Muscle layer of colon (tissue), 2 donors: ENCODE data around the gene NUP62CL.
"Not testable (repeated sequence)": the region's sequence is repeated elsewhere in the genome, so short reads cannot be mapped to it uniquely, and the experiment has no call there.

Source experiments
- H3K27ac ChIP-seq: one replicate; pipeline ENCODE4 v1.7.0; 2013; ENCODE audit warnings: low read depth, mild to moderate bottlenecking, low read length, moderate library complexity
- H3K27me3 ChIP-seq, 2 donors: one replicate each; pipeline ENCODE4 v1.7.0; 2013; ENCODE audit warnings: low read length in 2 of 2, mild to moderate bottlenecking in 2 of 2; ENCODE audit not compliant: insufficient read depth in 2 of 2, control insufficient read depth in 1 of 2
- H3K36me3 ChIP-seq: one replicate; pipeline ENCODE4 v1.7.0; 2013; ENCODE audit warnings: mild to moderate bottlenecking, low read length; ENCODE audit not compliant: insufficient read depth
- H3K4me1 ChIP-seq: one replicate; pipeline ENCODE4 v1.7.0; 2013; ENCODE audit warnings: mild to moderate bottlenecking, low read length; ENCODE audit not compliant: insufficient read depth
- H3K4me3 ChIP-seq, 2 donors: one replicate each; pipeline ENCODE4 v1.7.0; 2013; ENCODE audit warnings: low read length in 2 of 2, low read depth in 1 of 2, mild to moderate bottlenecking in 1 of 2, moderate library complexity in 1 of 2
- H3K9ac ChIP-seq: one replicate; pipeline ENCODE4 v1.7.0; 2013; ENCODE audit warnings: low read length
- H3K9me3 ChIP-seq: one replicate; pipeline ENCODE4 v1.7.0; 2013; ENCODE audit warnings: mild to moderate bottlenecking, low read length
- donor health status: abdominal sarcoma.
- donor health status: Adenocarcinoma of cecum.

Gene NUP62CL

DNA sequence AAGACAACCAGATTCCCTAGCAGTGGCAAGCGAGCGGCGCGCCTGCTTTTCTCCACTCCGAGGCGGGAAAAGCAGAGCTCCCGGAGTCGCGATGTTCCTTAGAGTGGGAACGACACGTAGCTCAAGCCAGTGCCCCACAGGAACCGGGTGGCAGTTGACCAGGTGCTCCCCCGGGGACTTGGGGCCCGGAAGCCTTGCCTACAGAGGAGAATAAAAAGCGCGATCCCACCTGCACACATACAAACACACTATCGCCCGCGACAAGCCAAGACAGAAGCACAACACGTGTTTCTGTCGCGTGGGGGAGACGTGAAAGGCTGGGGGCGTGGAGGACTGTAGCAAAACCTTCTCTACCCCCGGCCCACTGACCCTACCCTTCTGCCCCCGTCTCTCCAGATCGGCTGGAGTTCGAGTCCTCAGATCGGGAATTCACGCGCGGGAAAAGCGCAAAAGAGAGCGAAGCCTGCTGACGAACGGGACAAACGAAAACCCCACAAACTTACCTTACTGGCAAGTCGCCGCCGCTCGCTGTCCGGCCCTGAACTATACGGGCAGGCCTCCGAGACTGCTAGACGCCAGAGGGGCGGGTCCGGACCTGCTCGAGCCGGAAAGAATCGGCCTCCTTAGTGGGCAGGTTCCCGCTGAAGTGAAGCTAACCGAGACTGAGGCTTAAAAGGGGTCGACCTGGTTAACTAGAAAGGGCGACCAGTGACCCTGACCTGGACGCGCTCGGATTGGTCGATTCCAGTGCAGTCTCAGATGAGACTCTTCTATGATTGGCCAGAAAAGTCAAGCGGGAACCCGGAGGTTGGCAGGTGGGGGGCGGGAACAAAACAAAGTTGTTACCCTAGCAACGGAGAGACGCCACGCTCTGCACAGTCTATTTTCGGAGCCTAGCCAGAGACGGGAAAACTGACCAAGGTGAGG lies at the start of gene NUP62CL, which contains the start of gene DNAAF6:
Gene NUP62CL (minus strand): TSS at position 664 of the 927 bp plus-strand sequence. CDS start 31,287 bp downstream, outside the sequence.
Gene DNAAF6 (plus strand): TSS at position 842 of the 927 bp plus-strand sequence. CDS start 6,265 bp downstream, outside the sequence.
- H3K27ac ChIP-seq, result no peak within 1 kb of the TSS
- no peaks in the 10 kb centered on the region for H3K9me3 ChIP-seq
- peaks cover 8 to 15% of the 10 kb centered on the region in 2 donors for H3K27me3 ChIP-seq
- H3K4me1 ChIP-seq, result no peaks in the 10 kb centered on the region
- H3K4me3 ChIP-seq, result peak within 1 kb of the TSS; percentile 45 to 47
- H3K36me3 ChIP-seq, result no peaks in the 10 kb centered on the region
- no peak within 1 kb of the TSS for H3K9ac ChIP-seq

DNA sequence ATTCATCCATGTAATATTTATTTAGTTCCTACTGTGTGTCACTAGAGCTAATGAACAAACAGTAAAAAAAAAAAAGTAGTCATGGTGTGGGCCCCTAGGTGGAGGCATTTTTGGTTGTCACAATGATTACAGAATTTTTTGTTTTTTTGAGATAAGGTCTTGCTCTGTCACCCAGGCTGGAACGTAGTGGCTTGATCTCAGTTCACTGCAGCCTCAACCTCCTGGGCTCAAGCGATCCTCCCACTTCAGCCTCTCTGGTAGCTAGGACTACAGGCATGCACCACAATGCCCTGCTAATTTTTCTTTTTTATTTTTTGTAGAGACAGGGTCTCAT lies 22.2 kb upstream of the NUP62CL start:
- Histone ChIP-seq H3K27ac (no peak overlapping the region), H3K4me1 (no peaks in the 10 kb centered on the region), H3K36me3 (no peaks in the 10 kb centered on the region), H3K9me3 (no peaks in the 10 kb centered on the region), H3K27me3 (no peaks in the 10 kb centered on the region), H3K9ac (no peak overlapping the region), H3K4me3 (no peak overlapping the region)

GRCh38 chrX:107227780-107228485 lies 21.7 kb upstream of the NUP62CL start:
- no peaks in the 10 kb centered on the region for H3K4me1 ChIP-seq
- H3K27me3 ChIP-seq, result no peaks in the 10 kb centered on the region
- no peak overlapping the region for H3K27ac ChIP-seq

DNA sequence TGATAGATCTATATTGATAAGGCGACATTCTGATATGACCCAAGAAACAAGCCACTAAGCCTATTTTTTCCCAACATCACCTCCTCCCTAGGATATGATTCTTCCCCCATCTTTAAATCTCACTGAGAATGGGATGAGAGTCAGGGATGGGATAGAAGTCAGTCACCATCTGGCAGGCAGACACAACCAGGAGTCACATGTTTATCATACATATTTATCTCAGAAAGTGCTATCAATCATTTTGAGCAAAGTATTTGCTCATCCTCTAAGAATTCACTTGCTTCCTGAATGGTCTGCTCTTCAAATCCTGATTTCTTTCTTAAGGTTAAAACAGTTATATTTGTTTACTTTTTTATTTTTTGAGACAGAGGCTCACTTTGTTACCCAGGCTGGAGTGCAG lies 20.5 kb upstream of the NUP62CL start:
- Histone ChIP-seq H3K27me3 (no peaks in the 10 kb centered on the region), H3K4me3 (no peak overlapping the region), H3K9me3 (no peaks in the 10 kb centered on the region), H3K9ac (no peak overlapping the region), H3K27ac (no peak overlapping the region), H3K36me3 (no peaks in the 10 kb centered on the region), H3K4me1 (no peaks in the 10 kb centered on the region)

More at GRCh38 chrX:107227780-107228485, 21.7 kb upstream of the NUP62CL start:
- no peaks in the 10 kb centered on the region for H3K36me3 ChIP-seq
- H3K9ac ChIP-seq, result no peak overlapping the region
- H3K9me3 ChIP-seq, result no peaks in the 10 kb centered on the region
- no peak overlapping the region for H3K4me3 ChIP-seq

DNA sequence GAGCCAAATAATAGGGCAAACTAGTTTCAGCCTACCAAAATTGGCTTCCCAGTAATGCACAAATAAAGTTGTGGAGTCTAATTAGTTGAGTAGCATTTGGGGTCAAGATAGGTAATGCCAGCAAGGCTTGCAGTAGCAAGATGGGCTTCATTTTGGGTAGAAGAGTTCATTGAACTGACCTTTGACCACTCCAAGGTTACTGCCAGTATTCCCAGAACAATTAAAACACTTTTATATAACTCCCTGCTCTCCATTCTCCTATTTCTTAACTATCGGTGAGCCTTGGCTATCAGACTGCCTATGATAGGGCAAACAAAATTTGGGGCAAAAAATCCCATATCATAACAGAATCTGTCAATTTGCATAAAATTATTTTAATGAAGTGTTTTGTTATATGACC lies 7.2 kb upstream of the NUP62CL start:
- Histone ChIP-seq H3K9ac (no peak overlapping the region), H3K27me3 (no peaks in the 10 kb centered on the region), H3K9me3 (no peaks in the 10 kb centered on the region), H3K4me1 (no peaks in the 10 kb centered on the region), H3K36me3 (no peaks in the 10 kb centered on the region), H3K27ac (no peak overlapping the region), H3K4me3 (no peak overlapping the region)

- no peaks in the 10 kb centered on the region for H3K9me3 ChIP-seq
- no peak overlapping the region for H3K4me3 ChIP-seq
- no peak overlapping the region for H3K9ac ChIP-seq
- H3K27me3 ChIP-seq, result peaks cover 8 to 15% of the 10 kb centered on the region in 2 donors
- H3K27ac ChIP-seq, result no peak overlapping the region
- no peaks in the 10 kb centered on the region for H3K36me3 ChIP-seq
- H3K4me1 ChIP-seq, result no peaks in the 10 kb centered on the region
These were observed 1.7 kb upstream of the NUP62CL start for GRCh38 chrX:107207943-107208342.

DNA sequence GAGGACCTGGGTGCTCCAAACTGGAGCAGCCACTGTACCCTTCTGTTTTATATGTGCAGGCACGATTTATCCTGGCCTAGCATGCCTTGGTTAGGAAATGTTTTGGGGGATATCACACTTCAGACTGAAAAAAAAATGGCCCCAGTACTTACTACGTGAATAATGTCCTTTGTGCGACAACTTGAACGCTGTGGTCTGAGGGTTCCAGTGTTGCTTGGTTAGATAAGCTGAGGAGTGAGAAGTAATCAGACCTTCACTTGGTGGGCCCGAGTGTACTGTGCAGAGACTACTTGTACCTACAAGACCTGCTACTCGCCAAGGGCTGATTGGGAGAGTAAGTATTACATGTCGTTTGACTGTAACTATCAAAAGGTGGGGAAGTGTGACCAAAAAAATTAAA lies 856 bp upstream of the NUP62CL start:
- peaks cover 8 to 15% of the 10 kb centered on the region in 2 donors for H3K27me3 ChIP-seq
- no peak overlapping the region for H3K4me3 ChIP-seq
- no peaks in the 10 kb centered on the region for H3K4me1 ChIP-seq

GRCh38 chrX:107206697-107207065 lies 448 bp upstream of the NUP62CL start:
- no peak overlapping the region for H3K27ac ChIP-seq
- no peaks in the 10 kb centered on the region for H3K9me3 ChIP-seq
- no peaks in the 10 kb centered on the region for H3K4me1 ChIP-seq
- no peaks in the 10 kb centered on the region for H3K36me3 ChIP-seq
- no peak overlapping the region for H3K9ac ChIP-seq
- H3K27me3 ChIP-seq, result peaks cover 8 to 15% of the 10 kb centered on the region in 2 donors
- H3K4me3 ChIP-seq, result peak overlapping the region in 1 of 2 donors; percentile 45

More for the DNA sequence above, 856 bp upstream of the NUP62CL start:
- Histone ChIP-seq H3K9ac (no peak overlapping the region), H3K36me3 (no peaks in the 10 kb centered on the region), H3K27ac (no peak overlapping the region), H3K9me3 (no peaks in the 10 kb centered on the region)

- H3K4me1 ChIP-seq, result no peaks in the 10 kb centered on the region
- H3K27me3 ChIP-seq, result peaks cover 8 to 15% of the 10 kb centered on the region in 2 donors
- H3K4me3 ChIP-seq, result no peak overlapping the region
- no peaks in the 10 kb centered on the region for H3K36me3 ChIP-seq
- no peaks in the 10 kb centered on the region for H3K9me3 ChIP-seq
- no peak overlapping the region for H3K9ac ChIP-seq
- no peak overlapping the region for H3K27ac ChIP-seq
These were observed 2.1 kb downstream of the NUP62CL start for GRCh38 chrX:107204068-107204605.

- Histone ChIP-seq H3K4me3 (no peak overlapping the region), H3K9ac (no peak overlapping the region), H3K9me3 (no peaks in the 10 kb centered on the region), H3K36me3 (no peaks in the 10 kb centered on the region), H3K27me3 (no peaks in the 10 kb centered on the region), H3K27ac (no peak overlapping the region), H3K4me1 (no peaks in the 10 kb centered on the region)
These were observed 6.7 kb downstream of the NUP62CL start for GRCh38 chrX:107199491-107199890.

DNA sequence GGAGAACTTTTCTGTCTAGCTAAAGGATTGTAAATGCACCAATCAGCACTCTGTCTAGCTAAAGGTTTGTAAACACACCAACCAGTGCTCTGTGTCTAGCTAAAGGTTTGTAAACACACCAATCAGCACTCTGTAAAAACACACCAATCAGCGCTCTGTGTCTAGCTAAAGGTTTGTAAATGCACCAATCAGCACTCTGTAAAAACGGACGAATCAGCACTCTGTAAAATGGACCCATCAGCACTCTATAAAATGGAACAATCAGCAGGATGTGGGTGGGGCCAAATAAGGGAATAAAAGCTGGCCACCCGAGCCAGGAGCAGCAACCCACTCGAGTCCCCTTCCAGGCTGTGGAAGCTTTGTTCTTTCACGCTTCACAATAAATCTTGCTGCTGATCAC lies 8.2 kb downstream of the NUP62CL start:
- H3K27me3 ChIP-seq, H3K36me3 ChIP-seq: not testable (repeated sequence)

More for the DNA sequence above, 8.2 kb downstream of the NUP62CL start:
- H3K4me1 ChIP-seq, H3K27ac ChIP-seq, H3K9ac ChIP-seq, H3K4me3 ChIP-seq, H3K9me3 ChIP-seq: not testable (repeated sequence)
